HG03139 (cell line): ENCODE measurements around the gene DMC1.

Source experiments
- ATAC-seq: cut with Tn5 transposase; IDR thresholded peaks from one replicate; pipeline ENCODE4 v1.9.1; 2021; ENCODE audit not compliant: unreplicated experiment

The DMC1 gene

GRCh38 chr22:38503021-38503420 lies 67.0 kb downstream of the DMC1 start:
- ATAC-seq: no peak

DNA sequence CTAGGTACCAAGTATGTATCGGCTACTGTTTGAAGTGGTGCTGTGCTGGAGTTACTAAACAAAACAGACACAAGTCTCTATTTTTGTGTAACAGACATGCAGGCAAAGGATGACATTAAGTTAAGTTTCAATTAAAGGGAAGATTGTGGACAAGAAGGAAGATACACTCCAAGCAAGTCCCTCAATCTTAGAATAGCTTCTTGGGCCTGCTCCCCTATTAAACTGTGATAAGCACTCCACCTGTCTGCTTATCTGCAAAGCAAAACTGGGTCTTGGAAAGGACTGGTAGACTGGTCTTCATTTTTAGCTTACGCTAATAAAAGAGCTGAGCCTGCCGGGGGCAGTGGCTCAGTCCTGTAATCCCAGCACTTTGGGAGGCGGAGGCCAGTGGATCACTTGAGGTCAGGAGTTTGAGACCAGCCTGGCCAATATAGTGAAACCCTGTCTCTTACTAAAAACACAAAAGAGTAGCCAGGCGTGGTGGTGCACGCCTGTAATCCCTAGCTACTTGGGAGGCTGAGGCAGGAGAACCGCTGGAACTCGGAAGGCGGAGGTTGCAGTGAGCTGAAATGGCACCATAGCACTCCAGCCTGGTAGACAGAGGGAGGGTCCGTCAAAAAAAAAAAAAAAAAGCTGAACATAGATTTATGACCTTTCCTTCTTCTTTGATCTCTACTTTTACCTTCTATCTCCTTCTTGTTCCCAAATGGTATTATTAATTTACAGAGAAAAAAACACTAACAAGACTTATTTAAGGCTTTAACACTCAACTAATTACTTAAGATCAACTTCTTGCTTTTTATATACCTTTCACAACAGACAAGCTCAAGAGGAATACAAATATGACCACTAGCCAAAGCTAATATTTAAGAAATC lies 67.9 kb downstream of the DMC1 start:
- ATAC-seq: no peak

- ATAC-seq: no peak
Observed at GRCh38 chr22:38497869-38498268, 72.1 kb downstream of the DMC1 start.

GRCh38 chr22:38494939-38495338 lies 75.0 kb downstream of the DMC1 start:
- ATAC-seq: no peak

DNA sequence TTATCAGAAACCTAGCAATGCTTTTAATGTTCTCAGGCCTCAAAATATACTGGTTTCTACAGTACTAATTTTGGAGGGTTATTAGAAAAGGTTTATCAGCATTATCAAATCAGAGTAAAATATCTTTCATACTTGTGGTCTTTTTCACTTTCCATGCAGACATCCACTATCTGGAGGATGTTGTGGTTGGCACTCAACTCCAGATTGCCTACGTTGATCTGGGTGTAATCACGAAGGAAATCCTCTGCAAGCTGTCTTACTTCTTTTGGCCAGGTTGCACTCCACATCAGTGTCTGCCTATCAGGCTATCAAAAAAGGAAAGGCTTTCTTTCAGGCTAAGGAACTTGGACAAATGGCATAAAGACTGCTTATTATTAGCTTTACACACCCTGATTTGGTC lies 75.5 kb downstream of the DMC1 start:
- no peak for ATAC-seq

GRCh38 chr22:38491707-38492348 lies 78.2 kb downstream of the DMC1 start:
- no peak for ATAC-seq

DNA sequence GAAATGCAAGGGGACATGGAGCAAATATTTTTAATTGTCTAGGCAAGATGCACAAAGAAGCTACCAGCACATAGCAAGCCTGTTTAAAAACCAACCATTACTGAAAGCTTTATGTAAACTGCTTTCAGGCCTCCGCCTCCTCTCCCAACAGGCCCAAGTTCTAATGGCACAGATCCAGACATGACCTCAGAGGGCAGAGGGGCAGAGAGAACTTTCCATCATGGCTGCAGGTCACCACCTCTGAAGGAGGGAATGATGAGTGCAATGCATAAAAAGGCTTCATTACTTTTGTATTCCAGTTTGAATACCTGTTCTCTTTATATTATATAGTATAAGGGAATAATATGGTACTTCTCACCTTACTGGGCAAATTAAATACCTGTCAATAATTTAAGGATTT lies 79.1 kb downstream of the DMC1 start:
- ATAC-seq: no peak

- ATAC-seq: no peak
Observed at GRCh38 chr22:38490475-38490874, 79.5 kb downstream of the DMC1 start.

DNA sequence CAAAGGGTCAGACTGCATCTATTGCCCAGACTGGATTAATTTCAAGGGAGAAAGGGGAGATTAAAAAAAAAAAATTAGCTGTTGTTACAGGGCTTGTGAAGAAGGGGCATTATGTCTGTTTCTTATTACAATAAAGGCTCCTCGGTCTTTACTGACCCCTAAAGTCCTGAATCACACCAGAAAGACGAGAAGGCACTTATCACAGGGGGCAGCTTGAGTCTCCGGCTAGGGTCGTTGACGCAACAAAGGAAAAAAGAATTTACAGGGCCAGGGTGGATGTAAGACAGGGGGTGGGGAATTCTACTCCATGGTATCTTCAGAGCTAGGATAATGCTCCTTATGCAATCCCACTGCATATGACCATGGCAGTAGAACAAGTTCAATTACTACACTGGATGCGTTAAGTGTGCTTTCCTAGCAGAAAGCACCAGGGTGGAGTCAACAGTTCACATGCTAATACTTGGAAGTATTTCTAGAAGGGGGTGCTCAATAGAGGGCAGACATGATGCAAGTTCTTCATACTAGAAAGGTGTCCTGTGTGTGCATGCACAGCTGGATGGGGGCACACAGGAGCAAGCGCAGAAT lies 80.3 kb downstream of the DMC1 start:
- no peak for ATAC-seq

DNA sequence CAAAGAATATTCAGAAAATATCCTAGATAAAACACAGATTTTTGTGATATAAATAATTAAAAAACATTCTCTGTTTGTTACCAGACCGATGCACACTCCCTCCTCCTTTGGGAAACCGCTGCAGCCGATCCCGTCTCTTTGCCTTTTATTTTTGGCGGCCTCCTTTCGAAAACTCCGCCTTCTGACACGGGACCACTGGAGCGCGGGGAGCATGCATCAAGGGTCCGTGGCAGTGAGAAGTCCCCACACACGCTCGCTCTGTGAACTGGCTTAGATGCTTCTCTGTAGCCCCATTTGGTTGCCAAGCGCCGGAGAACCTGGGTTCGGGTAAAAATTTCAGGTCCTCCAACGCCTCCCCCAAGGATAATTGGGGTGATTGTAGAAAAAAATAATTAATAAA lies 80.8 kb downstream of the DMC1 start:
- no peak for ATAC-seq

DNA sequence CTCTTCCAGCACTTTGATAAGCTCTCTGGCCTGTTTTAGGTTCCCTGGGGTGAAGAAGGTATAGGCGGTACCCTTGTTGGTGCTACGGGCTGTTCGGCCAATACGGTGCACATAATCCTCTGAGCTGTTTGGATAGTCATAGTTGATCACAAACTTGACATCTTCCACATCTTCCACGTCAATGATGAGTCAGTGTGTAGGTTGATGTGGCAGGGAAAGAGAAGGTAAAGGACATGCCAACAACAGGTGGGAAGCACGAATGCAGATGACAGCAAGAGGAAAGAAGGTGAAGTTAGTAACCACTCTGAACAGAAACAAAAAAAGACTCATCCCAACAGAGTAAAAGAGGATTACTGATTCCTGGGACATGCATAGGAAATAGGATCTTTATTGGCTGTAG lies 82.0 kb downstream of the DMC1 start:
- ATAC-seq: no peak

GRCh38 chr22:38485783-38486182 lies 84.2 kb downstream of the DMC1 start:
- no peak for ATAC-seq

DNA sequence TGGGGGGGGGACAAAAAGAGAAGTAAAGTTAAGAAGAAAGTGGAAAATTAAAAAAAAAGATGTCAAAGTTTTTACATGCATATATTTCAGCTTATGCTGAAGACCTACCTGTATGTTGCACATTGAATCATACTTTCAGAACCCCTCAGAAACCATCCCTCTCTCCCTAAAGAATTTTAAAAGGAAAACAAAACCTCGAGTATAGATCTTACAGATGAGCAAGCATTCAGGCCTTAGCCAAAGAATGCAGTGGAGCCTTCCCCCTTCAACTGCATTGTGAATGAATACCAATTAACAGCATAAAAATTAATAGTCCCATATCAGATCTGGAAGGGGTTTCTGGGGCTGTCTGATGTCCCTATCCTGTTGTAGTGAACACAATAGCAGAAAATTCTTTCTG lies 85.7 kb downstream of the DMC1 start:
- no peak for ATAC-seq

GRCh38 chr22:38482662-38483308 lies 87.2 kb downstream of the DMC1 start:
- no peak for ATAC-seq

DNA sequence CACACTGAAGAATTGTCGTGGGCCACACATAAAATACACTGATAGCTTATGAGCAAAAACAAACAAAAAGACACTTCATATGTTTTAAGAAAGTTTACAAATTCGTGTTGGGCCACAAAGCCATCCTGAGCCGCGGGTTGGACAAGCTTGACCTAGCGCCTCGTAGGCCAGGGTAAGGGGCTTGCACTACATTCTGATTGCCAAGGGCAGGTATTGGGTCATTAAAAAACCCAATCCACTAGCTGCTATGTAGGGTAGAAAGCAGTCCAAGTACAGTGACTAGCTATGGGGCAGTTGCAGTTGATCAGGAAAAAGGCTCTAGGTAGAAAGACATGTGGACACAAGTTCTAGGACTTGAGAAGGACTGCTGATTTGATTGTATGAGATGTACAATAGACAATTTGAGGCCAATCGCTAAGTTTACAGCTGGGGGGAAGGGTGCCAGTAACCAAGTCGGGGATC lies 88.1 kb downstream of the DMC1 start:
- ATAC-seq: no peak

DNA sequence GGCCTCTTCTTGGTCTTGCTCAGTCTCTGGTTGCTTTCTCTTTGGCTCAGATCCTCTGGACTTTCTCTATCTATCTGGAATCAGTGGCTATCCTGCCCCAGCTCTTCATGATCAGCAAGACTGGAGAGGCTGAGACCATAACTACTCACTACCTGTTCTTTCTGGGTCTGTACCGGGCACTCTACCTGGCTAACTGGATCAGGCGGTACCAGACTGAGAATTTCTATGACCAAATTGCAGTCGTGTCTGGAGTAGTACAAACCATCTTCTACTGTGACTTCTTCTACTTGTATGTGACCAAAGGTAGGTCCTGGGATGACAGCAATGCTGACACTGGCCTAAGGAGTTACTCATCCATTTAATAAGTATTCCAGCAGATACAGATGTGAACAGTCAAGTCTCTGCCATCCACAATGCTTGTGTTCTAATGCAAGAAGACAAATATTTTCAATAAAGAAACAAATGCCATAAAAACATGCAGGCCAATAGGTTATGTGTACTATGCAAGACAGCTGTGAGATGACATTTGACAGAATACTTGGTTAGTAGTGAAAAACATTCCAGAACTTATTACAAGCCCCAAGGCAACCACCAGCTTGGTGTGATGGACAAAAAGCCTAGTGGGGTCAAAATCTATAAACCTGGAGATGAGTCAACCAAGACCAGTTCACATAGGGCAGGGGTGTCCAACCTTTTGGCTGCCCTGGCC lies 88.7 kb downstream of the DMC1 start:
- no peak for ATAC-seq

GRCh38 chr22:38479096-38479837 lies 90.7 kb downstream of the DMC1 start:
- no peak for ATAC-seq

GRCh38 chr22:38477585-38477984 lies 92.4 kb downstream of the DMC1 start:
- ATAC-seq: no peak

GRCh38 chr22:38474003-38474607 lies 95.9 kb downstream of the DMC1 start:
- no peak for ATAC-seq

- ATAC-seq: no peak
Observed at GRCh38 chr22:38471237-38471636, 98.7 kb downstream of the DMC1 start.
